HG03045 (cell line): Measurements from ENCODE around the gene TERT.
"Not testable (repeated sequence)": the region's sequence is repeated elsewhere in the genome, so short reads cannot be mapped to it uniquely, and the experiment has no call there.

ENCODE experiments used
- ATAC-seq: cut with Tn5 transposase; IDR thresholded peaks from one replicate; pipeline ENCODE4 v1.9.1; 2021; ENCODE audit warnings: mild to moderate bottlenecking, moderate library complexity; ENCODE audit not compliant: unreplicated experiment

The TERT gene

GRCh38 chr5:1297243-1297642 lies 2.4 kb upstream of the TERT start:
- ATAC-seq = no peak

- ATAC-seq = no peak
Measured at GRCh38 chr5:1295650-1296037, 776 bp upstream of the TERT start.

GRCh38 chr5:1294206-1294834 lies 548 bp downstream of the TERT start:
- ATAC-seq = no peak

- no peak for ATAC-seq
Measured at GRCh38 chr5:1293416-1294205, 1.3 kb downstream of the TERT start.

GRCh38 chr5:1292846-1293415 lies 1.9 kb downstream of the TERT start:
- ATAC-seq = no peak

GRCh38 chr5:1292139-1292538 lies 2.7 kb downstream of the TERT start:
- ATAC-seq = no peak

GRCh38 chr5:1291611-1292080 lies 3.2 kb downstream of the TERT start:
- no peak for ATAC-seq

- ATAC-seq = not testable (repeated sequence)
Measured at GRCh38 chr5:1290956-1291355, 3.9 kb downstream of the TERT start.

- ATAC-seq = not testable (repeated sequence)
Measured at GRCh38 chr5:1289559-1289958, 5.3 kb downstream of the TERT start.

DNA sequence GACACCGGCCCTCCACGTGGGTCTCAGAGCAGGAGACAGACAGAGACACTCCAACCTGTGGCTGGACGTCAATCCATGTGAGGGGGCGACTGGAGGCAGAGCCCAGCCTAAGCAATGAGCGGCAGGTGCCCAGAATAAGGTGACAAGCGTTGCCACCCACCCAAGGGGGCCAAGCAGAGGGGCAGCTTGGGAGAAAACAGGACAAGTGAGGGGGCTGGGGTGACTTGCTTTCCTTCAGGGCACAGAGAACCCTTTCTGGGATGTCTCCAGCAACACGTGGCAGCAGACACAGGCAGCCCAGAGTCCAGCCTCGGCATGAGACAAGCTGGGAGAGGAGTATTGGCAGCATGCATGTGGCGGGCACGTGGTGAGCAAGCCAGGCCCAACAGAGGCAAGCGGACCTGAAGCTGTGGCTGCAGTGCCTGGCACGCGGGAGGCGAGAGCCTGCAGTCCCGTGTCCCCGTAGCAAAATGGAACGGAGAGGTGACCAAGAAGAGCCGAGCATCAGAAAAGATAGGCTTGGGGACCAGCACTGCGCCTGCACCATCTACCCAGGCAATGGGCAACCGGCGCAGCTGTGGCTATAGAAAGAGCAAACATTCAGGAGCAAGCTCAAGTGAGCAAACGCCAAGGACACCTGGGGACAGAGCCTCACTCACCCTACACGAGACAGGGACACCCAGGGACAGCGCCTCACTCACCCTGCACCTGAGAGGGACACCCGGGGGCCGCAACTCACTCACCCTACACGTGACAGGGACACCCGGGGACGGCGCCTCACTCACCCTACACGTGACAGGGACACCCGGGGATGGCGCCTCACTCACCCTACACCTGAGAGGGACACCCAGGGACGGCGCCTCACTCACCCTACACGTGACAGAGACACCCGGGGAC lies 6.2 kb downstream of the TERT start:
- no peak for ATAC-seq

- ATAC-seq = no peak
Measured at GRCh38 chr5:1285883-1286291, 9.0 kb downstream of the TERT start.

DNA sequence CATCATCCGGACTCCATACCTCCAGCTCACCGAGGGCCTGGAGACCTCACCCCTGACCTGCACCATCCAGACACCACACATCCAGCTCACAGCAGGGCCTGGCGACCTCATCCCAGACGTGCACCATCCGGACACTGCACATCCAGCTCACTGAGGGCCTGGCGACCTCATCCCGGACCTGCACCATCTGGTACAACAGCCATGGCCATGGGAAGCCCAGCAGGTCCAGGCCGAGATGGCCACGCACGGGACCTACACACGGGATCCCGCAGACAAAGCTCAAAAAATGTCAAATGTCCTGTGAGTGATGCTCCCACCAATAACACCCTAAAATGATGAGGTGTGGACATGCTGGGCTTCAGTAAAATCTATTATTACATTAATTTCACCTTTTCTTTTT lies 9.7 kb downstream of the TERT start:
- ATAC-seq = no peak

DNA sequence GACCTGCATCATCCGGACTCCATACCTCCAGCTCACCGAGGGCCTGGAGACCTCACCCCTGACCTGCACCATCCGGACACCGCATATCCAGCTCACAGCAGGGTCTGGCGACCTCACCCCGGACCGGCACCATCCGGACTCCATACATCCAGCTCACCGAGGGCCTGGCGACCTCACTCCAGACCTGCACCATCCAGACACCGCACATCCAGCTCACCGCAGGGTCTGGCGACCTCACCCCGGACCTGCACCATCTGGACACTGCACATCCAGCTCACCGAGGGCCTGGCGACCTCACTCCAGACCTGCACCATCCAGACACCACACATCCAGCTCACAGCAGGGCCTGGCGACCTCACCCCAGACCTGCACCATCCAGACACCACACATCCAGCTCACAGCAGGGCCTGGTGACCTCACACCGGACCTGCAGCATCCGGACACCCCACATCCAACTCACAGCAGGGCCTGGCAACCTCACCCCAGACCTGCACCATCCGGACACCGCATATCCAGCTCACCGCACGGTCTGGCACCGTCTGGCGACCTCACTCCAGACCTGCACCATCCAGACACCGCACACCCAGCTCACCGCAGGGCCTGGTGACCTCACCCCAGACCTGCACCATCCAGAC lies 10.4 kb downstream of the TERT start:
- ATAC-seq = not testable (repeated sequence)

GRCh38 chr5:1283729-1284041 lies 11.2 kb downstream of the TERT start:
- ATAC-seq = not testable (repeated sequence)

DNA sequence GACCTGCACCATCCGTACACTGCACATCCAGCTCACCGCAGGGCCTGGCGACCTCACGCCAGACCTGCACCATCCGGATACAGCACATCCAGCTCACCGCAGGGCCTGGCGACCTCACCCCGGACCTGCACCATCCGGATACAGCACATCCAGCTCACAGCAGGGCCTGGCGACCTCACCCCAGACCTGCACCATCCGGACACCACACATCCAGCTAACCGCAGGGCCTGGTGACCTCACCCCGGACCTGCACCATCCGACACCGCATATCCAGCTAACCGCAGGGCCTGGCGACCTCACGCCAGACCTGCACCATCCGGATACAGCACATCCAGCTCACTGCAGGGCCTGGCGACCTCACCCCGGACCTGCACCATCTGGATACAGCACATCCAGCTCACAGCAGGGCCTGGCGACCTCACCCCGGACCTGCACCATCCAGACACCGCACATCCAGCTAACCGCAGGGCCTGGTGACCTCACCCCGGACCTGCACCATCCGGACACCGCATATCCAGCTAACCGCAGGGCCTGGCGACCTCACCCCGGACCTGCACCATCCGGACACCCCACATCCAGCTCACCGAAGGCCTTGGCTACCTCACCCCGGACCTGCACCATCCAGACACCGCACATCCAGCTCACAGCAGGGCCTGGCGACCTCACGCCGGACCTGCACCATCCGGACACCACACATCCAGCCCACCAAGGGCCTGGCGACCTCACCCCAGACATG lies 11.7 kb downstream of the TERT start:
- ATAC-seq = not testable (repeated sequence)

- ATAC-seq = no peak
Measured at GRCh38 chr5:1282131-1282992, 12.5 kb downstream of the TERT start.

- no peak for ATAC-seq
Measured at GRCh38 chr5:1281038-1281882, 13.6 kb downstream of the TERT start.
